ENCODE data around the gene PSMD1.
"Not testable (repeated sequence)": the region's sequence is repeated elsewhere in the genome, so short reads cannot be mapped to it uniquely, and the experiment has no call there.

PSMD1 gene

GRCh38 chr2:231188506-231189170, 132.0 kb downstream of the PSMD1 start:
- no peak for DNase-seq

DNA sequence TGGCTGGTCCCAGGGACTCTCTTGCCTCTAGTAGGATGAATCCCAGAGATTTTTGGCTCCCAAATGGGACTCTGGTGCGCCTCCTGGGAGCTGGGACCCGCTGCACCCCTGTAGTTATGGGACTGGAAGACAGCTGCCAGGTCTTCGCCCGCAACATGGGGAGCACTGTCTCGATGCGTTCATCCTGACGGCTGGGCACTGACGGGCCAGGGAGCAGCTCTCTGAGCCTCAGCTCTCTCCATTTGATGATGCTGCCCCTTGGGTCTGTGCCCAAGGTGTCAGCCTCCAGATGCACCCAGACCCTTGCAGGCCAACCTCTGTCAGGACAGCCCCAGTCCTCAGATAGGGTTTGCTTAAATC, 132.5 kb downstream of the PSMD1 start:
- DNase-seq = no peak

DNA sequence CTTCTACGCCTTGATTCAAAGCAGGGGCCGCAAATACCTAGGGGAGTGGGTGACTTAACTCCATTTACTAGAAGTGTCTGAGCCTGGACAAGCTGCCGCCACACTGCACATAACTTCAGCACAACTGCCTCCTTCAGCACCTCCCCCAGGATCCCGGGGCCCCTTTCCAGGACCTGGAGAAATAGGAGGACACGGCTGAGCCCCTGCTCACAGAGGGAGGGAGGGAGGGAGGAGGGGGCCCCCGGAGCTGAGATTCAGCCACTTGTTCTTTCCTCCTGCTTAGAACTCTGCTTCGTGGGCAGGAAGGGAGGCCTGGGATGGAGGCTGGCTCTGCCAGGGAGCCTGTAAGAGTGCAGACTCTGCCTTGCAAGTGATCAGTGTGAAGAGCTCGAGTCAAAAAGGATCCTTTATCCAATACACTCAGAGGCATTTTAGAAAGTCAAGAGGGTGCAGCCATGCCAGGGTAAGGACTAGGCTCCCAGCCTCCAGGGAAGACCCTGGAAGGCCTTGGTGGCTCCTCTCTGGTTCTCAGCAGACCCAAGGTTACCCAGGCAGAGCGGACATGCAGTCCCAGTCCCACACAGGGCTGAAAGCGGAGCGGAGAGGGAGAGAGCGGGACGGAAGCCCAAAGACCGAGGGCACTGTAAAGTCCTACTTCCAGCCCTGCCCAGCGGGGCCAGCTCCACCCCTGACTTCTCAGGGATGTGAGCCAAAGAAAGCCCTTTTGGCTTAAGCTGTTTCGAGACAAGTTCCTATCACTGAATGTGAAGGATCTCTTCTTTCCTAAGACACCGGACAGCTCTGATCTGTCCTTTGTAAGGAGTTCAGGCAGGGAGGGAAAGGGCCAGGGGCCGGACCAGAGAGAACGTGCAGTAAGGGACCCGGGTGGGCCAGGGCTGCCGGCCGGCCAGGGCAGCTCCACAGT, 133.2 kb downstream of the PSMD1 start:
- DNase-seq = no peak

DNA sequence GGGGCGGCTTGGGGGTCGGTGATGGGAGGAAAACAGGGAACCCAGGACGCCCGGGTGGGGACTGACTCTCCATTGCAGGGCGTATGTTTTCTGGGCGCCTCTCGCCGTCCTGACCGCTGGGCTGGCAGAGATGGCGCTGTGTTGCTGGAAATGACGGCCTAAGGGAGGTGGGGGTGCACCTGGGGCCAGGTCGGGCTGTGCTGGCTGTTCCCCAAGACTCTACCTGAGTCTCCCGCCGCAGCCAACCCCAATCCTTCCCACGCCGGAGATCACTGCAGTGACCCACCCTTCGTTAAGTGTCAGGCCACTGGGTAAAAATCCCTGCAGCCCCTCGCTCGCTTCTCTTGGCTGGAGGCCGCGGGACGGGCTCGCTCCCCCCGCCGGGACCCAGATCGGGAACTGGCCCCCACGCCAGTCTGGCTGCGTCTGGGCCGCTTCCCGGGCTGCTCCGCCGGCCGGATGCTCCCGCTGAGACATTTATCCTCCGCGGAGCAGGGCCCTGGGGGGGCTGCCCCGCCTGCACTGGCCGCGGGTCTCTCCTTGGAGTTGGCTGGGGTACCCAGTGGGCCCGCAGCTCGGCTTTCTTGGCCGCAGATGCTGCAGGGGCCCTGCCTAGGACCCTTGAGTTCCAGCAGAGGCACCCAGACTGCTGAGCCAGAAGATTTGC, 134.0 kb downstream of the PSMD1 start:
- no peak for DNase-seq

- DNase-seq = no peak
These were observed 135.5 kb downstream of the PSMD1 start for GRCh38 chr2:231191896-231192872.

- no peak for DNase-seq
These were observed 136.5 kb downstream of the PSMD1 start for GRCh38 chr2:231193216-231193615.

GRCh38 chr2:231196592-231196991, 139.9 kb downstream of the PSMD1 start:
- no peak for DNase-seq

DNA sequence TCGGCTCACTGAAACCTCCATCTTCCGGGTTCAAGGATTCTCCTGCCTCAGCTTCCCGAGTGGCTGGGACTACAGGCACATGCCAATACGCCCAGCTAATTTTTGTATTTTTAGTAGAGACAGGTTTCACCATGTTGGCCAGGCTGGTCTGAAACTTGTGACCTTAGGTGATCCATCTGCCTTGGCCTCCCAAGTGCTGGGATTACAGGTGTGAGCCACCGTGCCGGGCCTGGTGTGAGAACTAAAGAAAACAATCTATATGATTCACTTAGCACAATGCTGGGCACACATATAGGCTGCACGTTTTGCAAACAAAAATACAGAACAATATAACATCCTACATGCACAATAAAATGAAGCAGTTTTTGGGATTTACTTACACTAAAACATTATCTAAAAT, 140.5 kb downstream of the PSMD1 start:
- DNase-seq = not testable (repeated sequence)

- no peak for DNase-seq
These were observed 141.1 kb downstream of the PSMD1 start for GRCh38 chr2:231197706-231198290.

- peak; percentile 74 for DNase-seq
These were observed 141.9 kb downstream of the PSMD1 start, which contains the start of gene ARMC9 for GRCh38 chr2:231198291-231199173. Gene ARMC9, plus strand, starts transcription at chr2:231198631. Its CDS starts 7,608 bp downstream, at chr2:231206239.

DNA sequence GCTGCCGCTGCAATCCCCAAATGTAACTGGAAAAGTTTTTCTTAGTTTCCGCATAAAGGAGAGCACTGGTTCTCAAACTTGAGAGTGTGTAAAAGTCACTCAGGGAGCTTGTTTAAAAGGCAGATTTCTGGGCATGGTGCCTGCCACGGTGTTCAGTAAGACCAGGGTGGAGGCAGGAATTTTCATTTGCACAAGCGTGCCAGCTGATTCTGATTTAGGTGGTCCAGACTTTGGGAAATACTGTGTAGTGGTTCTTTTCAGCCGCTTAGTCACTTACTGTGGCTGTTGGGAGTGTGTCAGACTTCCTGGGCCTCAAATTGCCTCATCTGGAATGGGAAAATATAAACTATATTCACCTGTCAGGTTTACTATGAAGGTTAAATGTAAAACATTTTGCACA, 142.6 kb downstream of the PSMD1 start:
- no peak for DNase-seq

DNA sequence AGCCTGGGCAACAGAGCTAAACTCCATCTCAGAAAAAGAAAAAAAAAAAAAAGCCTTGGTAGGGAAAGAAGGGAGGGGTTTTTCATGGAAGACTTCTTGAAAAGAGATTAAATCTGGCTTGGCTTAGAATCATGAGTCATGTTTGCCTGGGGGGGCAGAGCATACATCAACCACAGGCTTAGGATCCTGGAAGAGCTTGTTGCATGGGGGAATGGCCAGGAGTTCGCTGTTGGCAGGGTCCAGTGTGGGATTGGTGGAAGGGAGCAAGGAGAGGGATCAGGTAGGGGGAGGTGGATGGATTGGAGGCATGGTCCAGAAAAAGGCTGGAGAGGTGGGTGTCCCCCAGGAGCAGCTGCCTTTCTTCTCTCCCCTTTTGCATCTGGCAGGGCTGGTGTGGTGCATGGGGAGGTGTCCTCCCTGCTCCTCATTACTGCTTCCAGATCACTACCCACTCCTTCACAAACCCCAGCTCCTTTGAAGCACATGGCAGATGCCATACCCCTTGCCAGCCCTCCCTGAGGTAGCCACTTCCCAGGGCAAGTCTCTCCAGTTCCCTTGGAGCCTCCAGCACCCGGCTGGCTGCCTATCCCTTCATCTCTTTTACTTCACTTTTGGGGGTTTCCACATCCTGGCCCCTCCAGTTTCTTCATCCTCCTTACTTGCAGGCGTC, 144.3 kb downstream of the PSMD1 start:
- no peak for DNase-seq

- DNase-seq = no peak
These were observed 144.8 kb downstream of the PSMD1 start for GRCh38 chr2:231201475-231201814.

- DNase-seq = no peak
These were observed 146.4 kb downstream of the PSMD1 start for GRCh38 chr2:231203087-231203486.

- DNase-seq = no peak
These were observed 147.5 kb downstream of the PSMD1 start for GRCh38 chr2:231204146-231204545.

DNA sequence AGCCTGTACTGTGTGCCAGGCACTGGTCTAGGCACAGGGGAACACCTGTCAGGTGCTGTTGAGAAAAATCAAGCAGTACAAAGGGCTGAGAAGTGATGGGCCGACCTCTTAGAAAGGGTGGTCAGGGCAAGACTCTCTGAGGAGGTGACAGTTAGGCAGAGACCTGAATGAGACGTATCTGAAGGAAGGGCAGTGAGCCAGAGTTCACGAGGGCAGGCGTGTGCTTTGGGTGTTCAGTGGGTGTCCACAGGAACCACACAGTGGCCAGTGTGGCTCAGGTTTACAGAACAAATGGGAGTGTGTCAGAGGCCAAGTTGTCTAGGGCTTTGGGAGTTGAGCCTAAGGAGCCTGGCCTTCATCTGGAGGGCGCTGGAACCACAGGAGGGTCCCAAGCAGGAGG, 147.9 kb downstream of the PSMD1 start:
- no peak for DNase-seq

DNA sequence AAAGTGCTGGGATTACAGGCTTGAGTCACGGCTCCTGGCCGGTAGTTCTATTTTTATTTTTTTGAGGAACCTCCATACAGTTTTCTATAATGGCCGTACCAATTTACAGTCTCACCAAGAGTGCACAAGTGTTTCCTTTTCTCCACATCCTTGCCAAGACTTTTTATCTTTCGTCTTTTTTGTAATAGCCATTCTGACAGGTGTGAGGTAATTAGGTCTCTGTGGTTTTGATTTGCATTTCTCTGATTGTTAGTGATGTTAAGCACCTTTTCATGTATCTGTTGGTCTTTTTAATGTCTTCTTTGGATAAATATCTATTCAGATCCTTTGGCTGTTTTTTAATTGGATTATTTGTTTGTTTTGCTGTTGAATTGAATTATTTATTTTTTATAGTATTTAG, 151.1 kb downstream of the PSMD1 start:
- DNase-seq = no peak

DNA sequence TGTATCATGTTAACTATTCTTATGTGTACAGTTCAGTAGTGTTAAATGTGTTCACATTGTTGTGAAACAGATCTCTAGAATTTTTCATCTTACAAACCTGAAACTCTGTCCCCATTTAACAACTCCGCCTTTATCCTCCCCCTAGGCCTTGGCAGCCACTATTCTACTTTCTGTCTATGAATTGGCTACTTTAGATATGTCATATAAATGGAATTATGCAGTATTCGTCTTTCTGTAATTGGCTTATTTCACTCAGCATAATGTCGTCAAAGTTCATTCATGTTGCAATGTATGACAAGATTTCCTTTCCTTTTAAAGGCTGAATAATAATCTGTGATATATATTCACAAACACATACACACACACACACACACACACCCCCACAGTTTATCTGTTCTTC, 154.1 kb downstream of the PSMD1 start:
- DNase-seq = no peak

GRCh38 chr2:231211486-231211885, 154.8 kb downstream of the PSMD1 start:
- no peak for DNase-seq

DNA sequence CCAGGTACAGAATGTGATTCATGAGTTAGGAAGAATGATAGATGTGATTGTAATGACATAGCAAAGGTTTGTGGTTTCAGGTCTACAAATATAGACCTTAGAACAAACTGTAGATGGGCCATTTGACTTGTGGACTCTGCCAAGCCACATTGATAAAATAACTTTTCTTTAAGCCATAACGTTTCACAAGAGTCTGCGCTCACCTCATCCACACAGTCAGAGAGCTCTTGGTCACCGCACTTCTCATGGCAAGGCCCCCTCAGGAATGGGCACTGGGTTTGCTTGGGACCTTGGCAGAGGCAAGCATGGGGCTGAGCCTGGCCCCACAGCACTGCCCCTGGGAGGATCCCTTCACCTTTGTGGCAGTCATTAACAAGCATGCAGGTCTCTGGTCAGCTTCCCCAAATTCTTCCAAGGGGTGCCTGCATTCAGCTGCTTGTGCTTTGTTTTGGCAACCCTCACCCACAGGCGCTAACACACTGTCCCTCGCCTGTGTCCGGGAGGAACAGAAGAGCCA, 155.7 kb downstream of the PSMD1 start:
- no peak for DNase-seq

Measured in CD4-positive, alpha-beta T cell treated with Interleukin-12 subunit alpha and Interleukin-12 subunit beta, for 1 hour (primary cell).